Activated T-helper 1 cell treated with anti-CD3 and anti-CD28 coated beads, Interleukin-2, amount 50 U/mL, for 16 hours (primary cell): Measurements from ENCODE around the gene SPAG16.

ENCODE experiments used
- DNase-seq, 2 donors: peaks; one replicate each; pipeline ENCODE4 v3.0.0-alpha.2; 2020; ENCODE audit warnings: low read depth in 1 of 2, low spot score in 1 of 2

Gene SPAG16

DNA sequence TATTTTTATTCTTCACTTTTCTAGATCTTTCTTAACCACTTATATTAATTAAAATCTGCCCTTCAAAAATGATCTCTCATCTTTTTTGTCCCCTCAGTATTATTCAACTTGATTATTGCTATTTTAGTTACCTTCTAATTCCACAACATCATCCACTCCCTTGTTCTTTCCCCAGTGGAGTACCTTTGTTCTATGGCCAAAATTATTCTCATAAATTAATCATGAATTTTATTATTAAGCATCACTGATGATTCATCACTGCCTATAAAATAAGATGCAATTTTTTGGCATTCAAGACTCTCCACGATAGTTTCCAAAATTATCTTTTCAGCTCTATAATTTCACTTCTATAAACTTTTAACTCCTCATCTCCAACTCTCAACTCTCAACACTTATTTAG, 505.7 kb downstream of the SPAG16 start:
- no peak for DNase-seq

DNA sequence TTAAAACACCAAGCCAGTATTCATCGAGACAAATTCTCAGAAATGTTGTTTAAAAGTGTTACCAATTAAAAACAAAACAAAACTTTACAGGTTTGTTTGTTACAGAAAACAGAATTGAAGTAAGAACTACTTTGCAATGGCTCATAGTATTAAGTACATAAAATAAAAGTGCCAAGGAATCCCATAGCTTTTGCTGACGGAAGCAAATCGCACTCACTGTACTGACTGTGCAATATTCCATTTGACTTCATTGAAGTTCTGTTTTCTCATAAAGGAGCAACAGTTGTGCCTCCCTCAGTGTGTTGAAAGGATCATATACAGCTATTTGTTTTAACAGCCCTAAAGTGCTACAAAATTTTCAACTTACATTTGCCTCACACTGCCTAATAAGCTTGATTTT, 507.8 kb downstream of the SPAG16 start:
- no peak for DNase-seq

GRCh38 chr2:213806125-213806726, 522.0 kb downstream of the SPAG16 start:
- DNase-seq: no peak

DNA sequence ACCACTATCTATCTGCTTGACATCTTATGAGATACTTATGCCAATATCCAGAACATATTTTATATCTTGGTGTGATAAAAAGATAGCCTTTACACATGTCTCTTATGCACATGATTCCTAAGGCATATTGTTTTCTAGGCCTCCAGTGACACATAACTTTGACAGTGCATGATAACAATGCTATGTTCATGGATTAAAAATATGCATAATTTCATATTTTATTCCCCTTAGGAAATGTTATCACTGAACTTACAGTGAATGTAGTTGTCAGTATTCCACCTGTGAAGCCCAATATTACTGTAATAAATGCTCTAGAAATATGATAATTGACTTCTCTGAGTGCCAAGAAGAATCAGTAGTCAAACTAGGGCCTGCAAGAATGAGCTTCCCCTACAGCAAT, 532.3 kb downstream of the SPAG16 start:
- DNase-seq: no peak

DNA sequence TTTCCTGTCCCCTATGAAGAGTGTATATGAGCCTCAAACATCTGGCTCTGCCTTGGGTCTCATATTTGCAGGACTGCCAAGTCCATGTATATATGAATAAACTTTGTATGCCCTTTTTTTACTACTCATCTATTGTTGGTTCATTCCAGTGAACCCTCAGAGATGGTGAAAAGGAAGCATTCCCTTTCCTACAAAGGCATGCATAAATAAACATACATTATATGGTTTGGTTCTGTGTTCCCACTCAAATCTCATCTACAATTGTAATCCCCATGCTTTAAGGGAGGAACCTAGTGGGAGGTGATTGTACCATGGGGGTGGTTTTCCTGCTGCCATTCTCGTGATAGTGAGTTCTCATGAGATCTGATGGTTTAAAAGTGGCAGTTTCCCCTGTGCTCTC, 534.2 kb downstream of the SPAG16 start:
- no peak for DNase-seq

GRCh38 chr2:213834331-213834730, 550.1 kb downstream of the SPAG16 start:
- DNase-seq: no peak

DNA sequence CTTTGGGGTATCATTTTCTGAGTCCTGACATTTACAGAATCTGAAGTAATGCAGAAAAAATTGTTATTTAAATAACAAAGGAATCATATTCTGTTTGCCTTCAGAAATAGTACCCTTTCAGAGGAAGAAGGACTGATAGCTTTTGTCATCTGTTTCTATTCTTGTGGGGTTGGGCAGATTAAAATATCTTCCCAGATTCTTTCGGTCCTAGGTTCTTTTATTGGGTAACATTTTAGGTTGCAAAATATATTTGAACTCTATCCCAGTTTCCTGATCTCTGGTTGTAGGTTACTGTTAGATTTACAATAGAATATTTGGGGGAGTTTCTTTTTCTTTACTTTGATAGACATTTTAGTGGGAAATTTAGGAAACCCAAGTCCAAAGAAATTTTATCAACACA, 550.5 kb downstream of the SPAG16 start:
- DNase-seq: no peak

DNA sequence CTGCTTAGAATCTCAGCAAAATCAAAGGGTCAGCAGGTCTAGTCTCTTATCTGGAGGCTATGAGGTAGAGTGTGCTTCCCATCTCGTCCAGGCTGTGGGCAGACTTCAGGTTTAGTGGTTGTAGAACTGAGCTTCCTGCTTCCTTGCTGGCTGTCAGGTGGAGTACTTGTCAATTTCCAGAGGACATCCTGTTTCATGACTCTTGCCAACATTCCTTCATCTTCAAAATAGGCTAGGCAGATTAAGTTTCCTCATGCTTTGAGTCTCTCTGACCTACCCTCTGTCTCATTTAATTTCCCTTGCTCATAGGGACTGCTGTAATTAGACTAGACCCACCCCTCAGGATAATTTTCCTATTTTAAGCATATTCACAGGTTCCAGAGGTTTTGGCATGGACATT, 562.6 kb downstream of the SPAG16 start:
- DNase-seq: no peak

DNA sequence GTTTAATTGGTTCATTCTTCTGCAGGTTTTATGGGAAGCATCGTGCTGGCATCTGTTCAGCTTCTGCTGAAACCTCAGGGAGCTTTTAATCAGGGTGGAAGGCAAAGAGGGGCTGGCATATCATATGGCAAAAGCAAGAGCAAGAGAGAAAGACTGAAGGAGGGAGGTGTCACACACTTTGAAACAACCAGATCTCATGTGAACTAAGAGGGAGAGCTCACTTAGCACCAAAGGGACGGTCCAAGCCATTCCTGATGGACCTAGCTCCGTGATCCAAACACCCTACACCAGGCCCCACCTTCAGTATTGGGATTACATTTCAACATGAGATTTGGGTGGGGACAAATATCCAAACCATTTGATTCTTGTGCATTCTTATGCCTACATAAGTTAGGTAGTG, 563.1 kb downstream of the SPAG16 start:
- no peak for DNase-seq

DNA sequence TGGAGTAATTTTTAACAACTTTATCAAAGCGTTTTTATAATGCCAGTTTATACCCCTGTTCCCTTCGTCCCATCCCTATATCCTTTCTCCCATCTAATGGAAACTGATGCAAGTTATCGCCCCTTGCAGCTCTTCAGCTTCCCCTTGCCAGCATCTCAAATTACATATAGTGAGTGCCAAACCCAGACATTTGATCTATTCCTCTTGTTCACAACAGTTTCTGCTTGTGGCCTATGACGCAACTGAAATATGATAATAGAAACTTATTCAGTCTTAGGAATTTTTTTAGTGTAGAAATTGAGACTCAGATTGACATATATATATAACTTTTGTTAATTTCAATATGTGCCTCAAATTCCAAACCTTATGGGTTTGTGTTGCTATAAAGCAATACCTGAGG, 564.4 kb downstream of the SPAG16 start:
- DNase-seq: no peak

GRCh38 chr2:213861638-213862037, 577.4 kb downstream of the SPAG16 start:
- no peak for DNase-seq

- DNase-seq: no peak
Measured at GRCh38 chr2:213862407-213863076, 578.3 kb downstream of the SPAG16 start.

DNA sequence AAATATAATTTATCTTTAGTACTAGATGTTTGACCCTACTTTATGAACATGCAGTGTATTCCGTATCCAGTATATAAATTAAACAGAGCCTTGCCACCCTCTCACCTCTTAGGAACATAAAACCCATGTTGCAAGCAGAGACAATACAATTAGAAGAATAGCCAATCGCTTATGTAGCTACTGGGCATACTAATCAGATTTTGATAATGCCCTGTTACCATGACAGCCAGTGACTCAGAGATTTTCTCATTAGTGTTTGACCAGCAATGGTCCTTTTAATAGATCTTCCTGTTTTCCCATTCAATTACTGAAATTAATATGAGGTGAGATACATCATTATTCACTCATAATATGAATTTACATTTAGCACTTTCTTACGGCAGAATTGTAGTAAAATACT, 579.3 kb downstream of the SPAG16 start:
- DNase-seq: no peak

- no peak for DNase-seq
Measured at GRCh38 chr2:213868526-213868925, 584.3 kb downstream of the SPAG16 start.

DNA sequence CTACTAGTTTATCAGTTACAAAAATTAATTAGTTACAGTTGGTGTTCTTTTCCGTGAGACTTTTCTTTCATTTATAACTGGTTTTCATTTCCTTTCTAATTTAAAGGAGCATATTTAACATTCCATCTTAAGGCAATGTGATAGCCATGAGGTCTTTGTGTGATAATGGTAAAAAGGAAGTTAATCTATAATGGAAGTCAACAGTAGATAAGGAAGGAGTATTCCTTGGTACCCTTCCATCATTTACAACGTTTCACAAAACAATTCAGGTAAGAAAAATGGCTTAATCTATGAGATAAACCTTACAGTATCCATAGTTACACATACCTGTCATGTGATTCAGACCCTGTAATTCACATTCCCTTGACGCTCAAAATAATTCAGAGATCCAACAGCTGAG, 601.2 kb downstream of the SPAG16 start:
- no peak for DNase-seq

- DNase-seq: no peak
Measured at GRCh38 chr2:213914510-213914909, 630.2 kb downstream of the SPAG16 start.

- DNase-seq: no peak
Measured at GRCh38 chr2:213920014-213920413, 635.8 kb downstream of the SPAG16 start.

DNA sequence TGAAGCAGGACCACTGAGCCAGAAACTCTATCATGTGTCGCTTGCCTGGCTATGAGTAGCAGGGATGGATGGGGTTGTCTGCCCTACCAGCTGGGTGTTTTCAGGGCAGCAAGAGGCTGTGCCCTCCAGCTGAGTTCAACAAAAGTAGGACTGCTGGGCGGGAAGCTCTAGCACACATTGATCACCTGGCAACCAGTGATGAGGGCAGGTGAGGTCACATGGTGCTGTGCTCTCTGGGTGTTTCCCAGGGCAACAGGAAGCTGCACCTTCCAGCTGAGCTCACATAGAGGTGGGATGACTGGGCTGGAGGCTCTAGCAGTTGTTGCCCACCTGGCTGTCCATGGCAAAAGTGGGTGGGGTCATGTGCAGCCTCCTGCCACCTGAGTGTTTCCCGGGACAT, 639.3 kb downstream of the SPAG16 start:
- no peak for DNase-seq

DNA sequence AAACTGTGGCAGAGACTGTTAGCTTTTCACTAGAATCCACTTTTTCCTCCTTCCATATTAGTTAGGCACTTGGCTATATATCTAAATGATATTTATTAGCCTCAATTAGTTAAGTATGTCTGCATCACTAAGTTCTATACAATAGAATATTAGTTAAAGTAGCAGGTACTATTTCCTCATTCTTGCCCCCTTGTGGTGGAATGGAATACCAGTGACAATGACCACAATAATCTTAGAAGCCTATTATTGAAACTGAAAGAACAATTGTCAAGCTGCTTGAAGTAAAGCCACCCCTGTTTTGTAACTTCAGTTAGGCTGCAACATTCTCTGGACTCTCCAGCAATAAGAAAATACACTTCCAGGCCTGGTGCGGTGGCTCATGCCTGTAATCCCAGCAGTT, 650.3 kb downstream of the SPAG16 start:
- no peak for DNase-seq

- no peak for DNase-seq
Measured at GRCh38 chr2:213958086-213958485, 673.8 kb downstream of the SPAG16 start.

GRCh38 chr2:213959589-213959988, 675.3 kb downstream of the SPAG16 start:
- DNase-seq: no peak

GRCh38 chr2:213971536-213971935, 687.3 kb downstream of the SPAG16 start:
- DNase-seq: no peak

DNA sequence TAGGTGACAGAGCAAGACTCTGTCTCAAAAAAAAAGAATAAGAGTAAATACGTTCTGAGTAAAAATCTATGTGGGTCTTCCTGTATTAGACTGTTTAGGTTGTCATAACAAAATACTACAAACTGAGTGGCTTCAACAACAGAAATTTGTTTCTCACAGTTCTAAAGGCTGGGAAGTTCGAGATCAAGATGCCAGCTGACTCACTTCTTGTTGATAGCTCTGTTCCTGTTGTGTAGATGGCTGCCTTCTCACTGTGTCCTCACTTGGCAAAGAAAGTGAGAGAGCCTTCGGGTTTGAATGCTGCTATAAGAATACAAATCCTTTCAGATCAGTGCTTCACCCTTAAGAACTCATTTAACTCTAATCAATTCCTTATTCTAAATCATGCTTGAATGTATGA, 696.6 kb downstream of the SPAG16 start:
- DNase-seq: no peak
